Endothelial cell (in vitro differentiated cells): ENCODE data around the gene MOCOS. TPM values are rescaled to one million over a fixed set of nuclear protein-coding genes. Genes with fewer than 3 reads are reported as not detected.

Source experiments
- DNase-seq: peaks from one replicate; pipeline ENCODE4 v3.0.0; 2021; ENCODE audit warnings: low spot score
- H3K27ac Mint-ChIP-seq: one replicate; pipeline ENCODE4 v1.8.0; 2021; ENCODE audit warnings: mixed read lengths, inconsistent platforms; ENCODE audit not compliant: unreplicated experiment
- H3K27me3 Mint-ChIP-seq: one replicate; pipeline ENCODE4 v1.8.0; 2021; ENCODE audit warnings: mild to moderate bottlenecking, moderate library complexity, mixed read lengths, inconsistent platforms; ENCODE audit not compliant: unreplicated experiment
- H3K36me3 Mint-ChIP-seq: one replicate; pipeline ENCODE4 v1.8.0; 2021; ENCODE audit warnings: mild to moderate bottlenecking, low read depth, mixed read lengths, inconsistent platforms; ENCODE audit not compliant: unreplicated experiment
- H3K4me1 Mint-ChIP-seq: one replicate; pipeline ENCODE4 v1.8.0; 2021; ENCODE audit warnings: mild to moderate bottlenecking, mixed read lengths, inconsistent platforms; ENCODE audit not compliant: unreplicated experiment
- H3K4me3 Mint-ChIP-seq: one replicate; pipeline ENCODE4 v1.8.0; 2021; ENCODE audit warnings: mild to moderate bottlenecking, mixed read lengths, inconsistent platforms; ENCODE audit not compliant: unreplicated experiment
- H3K9me3 Mint-ChIP-seq: one replicate; pipeline ENCODE4 v1.8.0; 2021; ENCODE audit warnings: mixed read lengths, inconsistent platforms; ENCODE audit not compliant: unreplicated experiment
- CTCF ChIP-seq: fragments of 200-600 bp; sonication (generic); IDR thresholded peaks from one replicate; pipeline ENCODE4 v1.5.0; 2021; ENCODE audit warnings: antibody characterized with exemption; ENCODE audit not compliant: unreplicated experiment
- total RNA-seq: library from RNA; stranded (reverse); fragmentation: NEBNext Ultra II Directional; extraction: Animal tissue kit (Norgen Biotek cat#: 25700); gene quantifications from one replicate; pipeline ENCODE4 v1.2.1, GENCODE V29; 2021; ENCODE audit not compliant: unreplicated experiment

The MOCOS gene
- total RNA-seq, 1 donor from 2014 or later = 0.56 TPM

- Mint-ChIP-seq H3K27me3 (no peaks in the 10 kb centered on the region), H3K4me1 (no peaks in the 10 kb centered on the region), H3K9me3 (no peaks in the 10 kb centered on the region)
These were observed 86.9 kb downstream of the MOCOS start for GRCh38 chr18:36274083-36274715.

GRCh38 chr18:36275561-36275960 lies 88.3 kb downstream of the MOCOS start:
- Mint-ChIP-seq H3K4me1 (no peaks in the 10 kb centered on the region), H3K36me3 (no peaks in the 10 kb centered on the region), H3K4me3 (no peak overlapping the region), H3K9me3 (no peaks in the 10 kb centered on the region), H3K27me3 (no peaks in the 10 kb centered on the region), H3K27ac (no peak overlapping the region)
- TF ChIP-seq CTCF = no peak
- no peak for DNase-seq

More at GRCh38 chr18:36274083-36274715, 86.9 kb downstream of the MOCOS start:
- Mint-ChIP-seq H3K36me3 (no peaks in the 10 kb centered on the region), H3K27ac (no peak overlapping the region), H3K4me3 (no peak overlapping the region)
- TF ChIP-seq CTCF = no peak
- no peak for DNase-seq

- H3K36me3 Mint-ChIP-seq = no peaks in the 10 kb centered on the region
- DNase-seq = no peak
- TF ChIP-seq CTCF = no peak
- H3K9me3 Mint-ChIP-seq = no peaks in the 10 kb centered on the region
- H3K27me3 Mint-ChIP-seq = no peaks in the 10 kb centered on the region
- no peak overlapping the region for H3K4me3 Mint-ChIP-seq
- H3K27ac Mint-ChIP-seq = no peak overlapping the region
- H3K4me1 Mint-ChIP-seq = no peaks in the 10 kb centered on the region
These were observed 91.7 kb downstream of the MOCOS start for GRCh38 chr18:36279001-36279400.

GRCh38 chr18:36281936-36282335 lies 94.6 kb downstream of the MOCOS start:
- H3K4me1 Mint-ChIP-seq = no peaks in the 10 kb centered on the region

More at GRCh38 chr18:36281936-36282335, 94.6 kb downstream of the MOCOS start:
- no peak overlapping the region for H3K4me3 Mint-ChIP-seq
- H3K9me3 Mint-ChIP-seq = no peaks in the 10 kb centered on the region
- H3K27ac Mint-ChIP-seq = no peak overlapping the region
- no peak for DNase-seq
- no peaks in the 10 kb centered on the region for H3K36me3 Mint-ChIP-seq
- TF ChIP-seq CTCF = no peak
- no peaks in the 10 kb centered on the region for H3K27me3 Mint-ChIP-seq
